ENCODE results near the gene FLT3. TPM values are rescaled to one million over a fixed set of nuclear protein-coding genes. Genes with fewer than 3 reads are reported as not detected.

The FLT3 gene
- total and polyA plus RNA-seq, 4 donors, result 0.14 to 0.84 (median 0.42) TPM

GRCh38 chr13:28022848-28023518 lies 77.4 kb downstream of the FLT3 start (continued):
- no peak for TF ChIP-seq MAX (IDR thresholded peaks at IDR 0.05)
- TF ChIP-seq GABPA (IDR thresholded peaks at IDR 0.05 in 1 of 2, conservative IDR thresholded peaks at IDR 0.05 in 1 of 2), result no peak
- no peak for TF ChIP-seq TAF1 (conservative IDR thresholded peaks at IDR 0.05)
- no peak for TF ChIP-seq HNF4A (conservative IDR thresholded peaks at IDR 0.05)
- no peak for TF ChIP-seq NR2F2 (IDR thresholded peaks at IDR 0.05)
- no peak for TF ChIP-seq JUND (IDR thresholded peaks at IDR 0.05)

- no peaks in the 10 kb centered on the region for H3K36me3 ChIP-seq (ENCODE audit: control insufficient read depth in 4 of 4, insufficient read depth in 3 of 4, low read depth in 1 of 4, low read length in 3 of 4)
- no peak overlapping the region for H3K9ac ChIP-seq (ENCODE audit: low read depth in 1 of 2, low read length in 2 of 2)
- TF ChIP-seq NR2F2 (IDR thresholded peaks at IDR 0.05) (no peak), HNF4A (conservative IDR thresholded peaks at IDR 0.05) (no peak), RAD21 (IDR thresholded peaks at IDR 0.05) (no peak), RXRA (IDR thresholded peaks at IDR 0.05) (no peak), CTCF (IDR thresholded peaks at IDR 0.05; ENCODE audit: low read depth, low read length, missing input control) (no peak), SP1 (IDR thresholded peaks at IDR 0.05) (no peak), JUND (IDR thresholded peaks at IDR 0.05) (no peak), REST (IDR thresholded peaks at IDR 0.05) (no peak)
- H3K4me1 ChIP-seq (ENCODE audit: control insufficient read depth in 4 of 4, insufficient read depth in 4 of 4, low read length in 3 of 4), result no peaks in the 10 kb centered on the region
- DNase-seq (ENCODE audit: low spot score), result no peak
- no peaks in the 10 kb centered on the region for H3K9me3 ChIP-seq (ENCODE audit: control insufficient read depth in 4 of 4, low read length in 3 of 4)
- peaks cover 0 to 3% (median 0%) of the 10 kb centered on the region in 4 donors for H3K27me3 ChIP-seq (ENCODE audit: control insufficient read depth in 4 of 4, insufficient read depth in 4 of 4, low read length in 3 of 4)
- WGBS, result 64% methylated on average over 3 of the region's 3 CpGs
- no peak overlapping the region for H3K27ac ChIP-seq (ENCODE audit: low read depth in 1 of 2, low read length in 2 of 2)
- H3K4me3 ChIP-seq (ENCODE audit: low read depth in 1 of 3, low read length in 3 of 3), result no peak overlapping the region
Measured at GRCh38 chr13:28014301-28014700, 86.1 kb downstream of the FLT3 start.

GRCh38 chr13:28013482-28013881 lies 86.9 kb downstream of the FLT3 start:
- no peaks in the 10 kb centered on the region for H3K36me3 ChIP-seq (ENCODE audit: control insufficient read depth in 4 of 4, insufficient read depth in 3 of 4, low read depth in 1 of 4, low read length in 3 of 4)
- H3K4me1 ChIP-seq (ENCODE audit: control insufficient read depth in 4 of 4, insufficient read depth in 4 of 4, low read length in 3 of 4), result no peaks in the 10 kb centered on the region
- H3K27me3 ChIP-seq (ENCODE audit: control insufficient read depth in 4 of 4, insufficient read depth in 4 of 4, low read length in 3 of 4), result peaks cover 0 to 3% (median 0%) of the 10 kb centered on the region in 4 donors
- 81% methylated on average over 1 of the region's 1 CpG for WGBS
- no peak overlapping the region for H3K27ac ChIP-seq (ENCODE audit: low read depth in 1 of 2, low read length in 2 of 2)
- no peak overlapping the region for H3K4me3 ChIP-seq (ENCODE audit: low read depth in 1 of 3, low read length in 3 of 3)
- no peak overlapping the region for H3K9ac ChIP-seq (ENCODE audit: low read depth in 1 of 2, low read length in 2 of 2)
- DNase-seq (ENCODE audit: low spot score), result no peak
- H3K9me3 ChIP-seq (ENCODE audit: control insufficient read depth in 4 of 4, low read length in 3 of 4), result no peaks in the 10 kb centered on the region
- no peak for TF ChIP-seq RXRA (IDR thresholded peaks at IDR 0.05)
- TF ChIP-seq GABPA (IDR thresholded peaks at IDR 0.05 in 1 of 2, conservative IDR thresholded peaks at IDR 0.05 in 1 of 2), result no peak
- TF ChIP-seq YY1 (IDR thresholded peaks at IDR 0.05), result no peak
- no peak for TF ChIP-seq HNF4A (conservative IDR thresholded peaks at IDR 0.05)
- no peak for TF ChIP-seq REST (IDR thresholded peaks at IDR 0.05)
- no peak for TF ChIP-seq FOXA2 (IDR thresholded peaks at IDR 0.05)
- no peak for TF ChIP-seq RAD21 (IDR thresholded peaks at IDR 0.05)
- no peak for TF ChIP-seq EGR1 (IDR thresholded peaks at IDR 0.05; ENCODE audit: low read depth in 2 of 2)
- no peak for TF ChIP-seq CTCF (IDR thresholded peaks at IDR 0.05; ENCODE audit: low read depth, low read length, missing input control)
- TF ChIP-seq FOXA1 (IDR thresholded peaks at IDR 0.05), result no peak
- no peak for TF ChIP-seq ATF3 (IDR thresholded peaks at IDR 0.05)
- no peak for TF ChIP-seq HNF4G (IDR thresholded peaks at IDR 0.05)
- no peak for TF ChIP-seq NR2F2 (IDR thresholded peaks at IDR 0.05)
- no peak for TF ChIP-seq SP1 (IDR thresholded peaks at IDR 0.05)
- TF ChIP-seq TAF1 (conservative IDR thresholded peaks at IDR 0.05), result no peak
- TF ChIP-seq JUND (IDR thresholded peaks at IDR 0.05), result no peak

Measured in liver (tissue), 9 donors.